ENCODE data around the gene P2RX5. TPM values are rescaled to one million over a fixed set of nuclear protein-coding genes. Genes with fewer than 3 reads are reported as not detected.

Gene P2RX5
- total RNA-seq, 1 experiment from 2014 or later, result 0.66 TPM

DNA sequence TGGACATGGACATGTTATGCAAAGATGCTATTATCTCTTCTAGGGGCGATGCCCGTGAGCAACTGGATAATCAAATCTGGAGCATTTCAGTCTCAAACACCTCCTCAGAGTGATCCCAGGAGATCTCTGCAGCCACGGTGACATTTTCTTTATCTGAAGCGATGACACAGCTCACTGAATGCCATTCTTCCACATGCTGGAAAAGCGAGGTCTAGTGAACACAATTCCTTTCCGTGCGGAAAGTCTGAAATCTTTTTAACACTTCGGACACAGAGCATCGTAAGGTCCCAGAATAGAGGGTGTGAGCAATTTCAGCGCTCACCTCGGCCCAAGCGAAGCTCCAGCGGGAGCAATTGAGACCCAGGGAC, 27.2 kb upstream of the P2RX5 start:
- Mint-ChIP-seq H3K4me3 (ENCODE audit: unreplicated experiment) (peak overlapping the region; percentile 77), H3K36me3 (ENCODE audit: insufficient read depth, unreplicated experiment) (peaks cover 36% of the 10 kb centered on the region), H3K27me3 (ENCODE audit: insufficient read depth, unreplicated experiment) (no peaks in the 10 kb centered on the region), H3K9me3 (ENCODE audit: unreplicated experiment) (no peaks in the 10 kb centered on the region), H3K27ac (ENCODE audit: unreplicated experiment) (peak overlapping the region; percentile 74), H3K4me1 (ENCODE audit: low read depth, unreplicated experiment) (peaks cover 16% of the 10 kb centered on the region)
- Histone ChIP-seq H3K4me1 (no peaks in the 10 kb centered on the region), H3K4me3 (ENCODE audit: low read depth, low read length) (peak overlapping the region; percentile 76), H3K27me3 (replicated peaks; ENCODE audit: control insufficient read depth, insufficient read depth, low read length) (no peaks in the 10 kb centered on the region), H3K36me3 (ENCODE audit: control insufficient read depth, insufficient read depth, low read length) (no peaks in the 10 kb centered on the region), H3K9me3 (no peaks in the 10 kb centered on the region)
- CTCF ChIA-PET, result interaction anchor here (2.0 kb wide), 1 partner anchor 15 kb away, joined by 11 read pairs; no protein-coding TSS in a partner anchor
- intact Hi-C loops (cut with micrococcal nuclease; ENCODE audit: unreplicated experiment), result no loop called here
- TSS peak; percentile 69 for BruUV-seq (replicated peaks)
- no peak for DNase-seq
- TF ChIP-seq, protein P1, sequence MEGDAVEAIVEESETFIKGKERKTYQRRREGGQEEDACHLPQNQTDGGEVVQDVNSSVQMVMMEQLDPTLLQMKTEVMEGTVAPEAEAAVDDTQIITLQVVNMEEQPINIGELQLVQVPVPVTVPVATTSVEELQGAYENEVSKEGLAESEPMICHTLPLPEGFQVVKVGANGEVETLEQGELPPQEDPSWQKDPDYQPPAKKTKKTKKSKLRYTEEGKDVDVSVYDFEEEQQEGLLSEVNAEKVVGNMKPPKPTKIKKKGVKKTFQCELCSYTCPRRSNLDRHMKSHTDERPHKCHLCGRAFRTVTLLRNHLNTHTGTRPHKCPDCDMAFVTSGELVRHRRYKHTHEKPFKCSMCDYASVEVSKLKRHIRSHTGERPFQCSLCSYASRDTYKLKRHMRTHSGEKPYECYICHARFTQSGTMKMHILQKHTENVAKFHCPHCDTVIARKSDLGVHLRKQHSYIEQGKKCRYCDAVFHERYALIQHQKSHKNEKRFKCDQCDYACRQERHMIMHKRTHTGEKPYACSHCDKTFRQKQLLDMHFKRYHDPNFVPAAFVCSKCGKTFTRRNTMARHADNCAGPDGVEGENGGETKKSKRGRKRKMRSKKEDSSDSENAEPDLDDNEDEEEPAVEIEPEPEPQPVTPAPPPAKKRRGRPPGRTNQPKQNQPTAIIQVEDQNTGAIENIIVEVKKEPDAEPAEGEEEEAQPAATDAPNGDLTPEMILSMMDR (IDR thresholded peaks at IDR 0.05; ENCODE audit: insufficient read depth in 1 of 2, low read depth in 1 of 2, low read length in 1 of 2, severe bottlenecking in 1 of 2, unreplicated experiment in 1 of 2), result no peak
- POLR2A ChIA-PET, result interaction anchor here (0.9 to 1.1 kb wide), 2 partner anchors 56 to 115 kb away, joined by 3 to 5 read pairs; no protein-coding TSS in a partner anchor

DNA sequence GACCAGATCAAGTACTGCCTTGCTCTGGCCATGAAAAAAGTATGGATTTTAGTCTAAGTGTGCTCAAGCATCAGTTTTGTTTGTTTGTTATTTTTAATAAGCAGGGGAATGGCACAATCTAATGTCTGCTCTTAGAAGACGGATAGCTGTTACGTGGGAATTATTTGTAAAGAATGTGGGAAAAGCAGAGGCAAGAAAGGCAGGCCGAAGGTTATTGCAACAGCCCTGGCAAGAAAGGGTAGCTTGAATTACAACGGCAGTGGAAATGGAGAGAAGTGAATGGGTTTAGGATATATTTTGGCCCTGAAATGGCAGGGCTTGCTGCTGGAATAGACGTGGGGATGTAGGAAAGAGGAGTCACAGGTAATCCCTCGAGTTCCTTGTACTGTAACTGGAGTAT, 26.8 kb upstream of the P2RX5 start:
- intact Hi-C loops (cut with micrococcal nuclease; ENCODE audit: unreplicated experiment), result no loop called here
- H3K36me3 ChIP-seq (ENCODE audit: control insufficient read depth, insufficient read depth, low read length), result no peaks in the 10 kb centered on the region
- peak overlapping the region; percentile 76 for H3K4me3 ChIP-seq (ENCODE audit: low read depth, low read length)
- H3K27me3 ChIP-seq (replicated peaks; ENCODE audit: control insufficient read depth, insufficient read depth, low read length), result no peaks in the 10 kb centered on the region
- CTCF ChIA-PET, result interaction anchor here (2.0 kb wide), 1 partner anchor 15 kb away, joined by 11 read pairs; no protein-coding TSS in a partner anchor
- Mint-ChIP-seq H3K4me3 (ENCODE audit: unreplicated experiment) (peak overlapping the region; percentile 77), H3K9me3 (ENCODE audit: unreplicated experiment) (no peaks in the 10 kb centered on the region), H3K36me3 (ENCODE audit: insufficient read depth, unreplicated experiment) (peaks cover 32% of the 10 kb centered on the region), H3K4me1 (ENCODE audit: low read depth, unreplicated experiment) (peaks cover 16% of the 10 kb centered on the region), H3K27me3 (ENCODE audit: insufficient read depth, unreplicated experiment) (no peaks in the 10 kb centered on the region), H3K27ac (ENCODE audit: unreplicated experiment) (peak overlapping the region; percentile 74)
- H3K4me1 ChIP-seq, result no peaks in the 10 kb centered on the region
- H3K9me3 ChIP-seq, result no peaks in the 10 kb centered on the region
- no TSS peak for BruUV-seq (replicated peaks)
- POLR2A ChIA-PET, result interaction anchor here (0.5 kb wide), 1 partner anchor 115 kb away, joined by 3 read pairs; no protein-coding TSS in a partner anchor
- TF ChIP-seq, protein P1 (IDR thresholded peaks at IDR 0.05; ENCODE audit: insufficient read depth in 1 of 2, low read depth in 1 of 2, low read length in 1 of 2, severe bottlenecking in 1 of 2, unreplicated experiment in 1 of 2), result no peak
- no peak for DNase-seq

DNA sequence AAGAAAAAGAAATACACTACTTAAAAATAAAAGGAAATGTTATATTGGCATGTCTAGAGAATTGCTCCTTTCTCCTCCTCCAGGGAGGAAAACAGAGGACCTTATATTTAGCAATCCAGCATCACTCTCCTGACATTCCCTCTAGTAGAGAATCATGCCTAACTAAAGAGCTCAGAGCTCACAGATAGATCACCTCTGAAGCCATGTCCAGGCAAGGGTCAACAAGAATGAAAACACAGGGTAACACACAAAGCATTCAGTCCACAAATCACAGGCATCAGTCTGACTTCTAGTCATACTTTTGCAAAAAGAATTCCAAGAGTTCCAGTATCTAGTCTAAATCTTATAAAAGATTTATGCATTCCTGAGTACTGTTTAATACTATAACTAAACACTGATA, 23.3 kb upstream of the P2RX5 start:
- Mint-ChIP-seq H3K27me3 (ENCODE audit: insufficient read depth, unreplicated experiment) (no peaks in the 10 kb centered on the region), H3K36me3 (ENCODE audit: insufficient read depth, unreplicated experiment) (peaks cover 34% of the 10 kb centered on the region), H3K9me3 (ENCODE audit: unreplicated experiment) (no peaks in the 10 kb centered on the region), H3K27ac (ENCODE audit: unreplicated experiment) (no peak overlapping the region), H3K4me3 (ENCODE audit: unreplicated experiment) (no peak overlapping the region), H3K4me1 (ENCODE audit: low read depth, unreplicated experiment) (peaks cover 10% of the 10 kb centered on the region)
- ChIA-PET CTCF (no interaction called here), POLR2A (no interaction called here)
- TF ChIP-seq, protein P1 (IDR thresholded peaks at IDR 0.05; ENCODE audit: insufficient read depth in 1 of 2, low read depth in 1 of 2, low read length in 1 of 2, severe bottlenecking in 1 of 2, unreplicated experiment in 1 of 2), result no peak
- no peak for DNase-seq
- no peaks in the 10 kb centered on the region for H3K36me3 ChIP-seq (ENCODE audit: control insufficient read depth, insufficient read depth, low read length)
- intact Hi-C loops (cut with micrococcal nuclease; ENCODE audit: unreplicated experiment), result no loop called here
- H3K4me3 ChIP-seq (ENCODE audit: low read depth, low read length), result no peak overlapping the region
- H3K9me3 ChIP-seq, result no peaks in the 10 kb centered on the region
- no peaks in the 10 kb centered on the region for H3K27me3 ChIP-seq (replicated peaks; ENCODE audit: control insufficient read depth, insufficient read depth, low read length)
- H3K4me1 ChIP-seq, result no peaks in the 10 kb centered on the region
- BruUV-seq (replicated peaks), result no TSS peak
